Esophagus squamous epithelium (tissue), 4 donors: ENCODE measurements around the gene TLE3.

Experiments
- CTCF ChIP-seq, 6 experiments: fragments of 450-650 bp in 4 of 6; fragments of 200-600 bp in 2 of 6; sonication (generic) in 2 of 6; IDR thresholded peaks; one replicate each; pipeline ENCODE4 v1.5.1; 2016 to 2019; ENCODE audit warnings: antibody characterized with exemption in 6 of 6, mild to moderate bottlenecking in 4 of 6, moderate library complexity in 4 of 6
- POLR2A ChIP-seq, 4 donors: fragments of 450-650 bp; IDR thresholded peaks; one replicate each; pipeline ENCODE4 v1.6.1; 2017; ENCODE audit warnings: antibody characterized with exemption in 4 of 4, mild to moderate bottlenecking in 4 of 4, moderate library complexity in 3 of 4

GRCh38 chr15:70128414-70129140 is 30.9 kb upstream of the TLE3 start:
- TF ChIP-seq CTCF (IDR thresholded peaks at IDR 0.05), result no peak
- TF ChIP-seq POLR2A (IDR thresholded peaks at IDR 0.05), result no peak
